GM12873 (cell line): ENCODE results near the gene SH3BP5L.

Experiments used
- CTCF ChIP-seq: IDR thresholded peaks from 2 replicates; pipeline ENCODE4 v1.5.1; 2012; ENCODE audit warnings: low read depth, mild to moderate bottlenecking, moderate library complexity, low read length, control low read depth; ENCODE audit not compliant: insufficient read depth; ENCODE audit errors: missing control alignments

SH3BP5L gene

DNA sequence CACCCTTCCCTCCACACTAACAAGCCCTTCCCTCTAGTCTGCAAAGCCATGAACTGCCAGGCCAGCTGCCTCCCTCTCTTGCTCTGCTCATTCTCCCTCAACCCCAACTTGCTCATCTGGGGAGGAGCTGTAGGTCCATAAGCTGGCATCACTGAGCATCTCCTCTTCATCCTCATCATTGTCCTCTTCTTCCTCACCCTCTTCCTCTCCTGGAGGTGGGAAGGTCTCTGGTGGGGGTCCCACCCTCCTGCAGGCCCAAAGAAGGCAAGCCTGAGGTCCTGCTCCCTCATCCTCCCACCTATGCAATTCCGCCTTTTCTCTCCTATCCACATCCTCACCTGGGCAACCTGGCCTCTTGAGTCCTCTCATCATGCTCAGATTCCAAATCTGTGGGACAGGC lies 30.5 kb upstream of the SH3BP5L start:
- TF ChIP-seq CTCF = no peak

DNA sequence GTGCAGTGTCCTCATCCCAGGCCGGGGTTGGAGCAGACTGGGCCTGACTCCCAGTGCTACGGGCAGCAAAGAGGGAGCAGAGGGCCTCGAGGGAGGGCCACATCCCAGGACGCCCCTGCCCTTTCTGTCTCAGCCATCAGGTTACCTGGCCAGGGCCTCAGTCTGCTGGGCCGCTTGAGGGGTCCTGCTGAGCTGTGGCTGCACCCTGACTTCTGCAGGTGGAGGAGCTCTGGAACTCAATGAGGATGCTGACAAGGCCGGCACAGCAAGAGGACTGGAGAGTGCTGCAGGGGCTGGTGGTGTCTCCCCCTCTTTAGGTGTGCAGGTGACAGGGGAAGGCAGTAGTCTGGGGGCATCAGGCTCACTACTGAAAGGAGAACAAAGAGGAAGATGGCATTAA lies 29.9 kb upstream of the SH3BP5L start:
- no peak for TF ChIP-seq CTCF

DNA sequence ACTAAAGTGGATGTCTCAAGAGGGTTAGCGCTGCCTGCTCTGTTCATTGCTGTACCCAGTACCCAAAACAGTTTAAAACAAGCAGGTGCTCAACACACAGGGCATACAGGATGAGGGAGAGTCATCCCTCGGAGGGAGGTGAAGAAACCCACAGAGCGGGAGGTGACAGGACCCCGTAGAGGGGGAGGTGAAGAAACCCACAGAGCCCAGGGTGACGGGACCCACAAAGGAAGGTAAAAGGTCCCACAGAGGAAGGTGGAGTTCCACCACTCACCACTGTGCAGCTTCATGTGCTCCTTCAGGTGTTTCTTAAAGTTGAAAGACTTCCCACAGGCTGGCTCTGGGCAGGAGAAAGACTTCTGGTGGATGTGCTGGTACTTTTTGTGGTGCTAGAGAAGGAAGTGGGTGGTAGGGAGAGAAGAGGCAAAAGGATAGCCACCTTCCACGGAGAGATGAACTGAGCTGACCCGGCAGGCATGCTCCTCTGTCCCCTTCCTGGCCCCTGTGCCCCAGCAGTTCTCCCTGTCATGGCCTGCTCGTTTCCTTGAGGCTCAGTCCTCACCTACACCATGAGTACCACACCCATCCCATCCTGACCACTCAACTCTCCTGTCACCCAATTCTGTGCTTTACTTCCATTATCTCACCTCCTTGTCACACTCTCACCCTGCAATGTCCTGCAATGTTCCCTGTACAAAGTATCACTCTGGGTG lies 28.1 kb upstream of the SH3BP5L start:
- TF ChIP-seq CTCF = peak; percentile 16

DNA sequence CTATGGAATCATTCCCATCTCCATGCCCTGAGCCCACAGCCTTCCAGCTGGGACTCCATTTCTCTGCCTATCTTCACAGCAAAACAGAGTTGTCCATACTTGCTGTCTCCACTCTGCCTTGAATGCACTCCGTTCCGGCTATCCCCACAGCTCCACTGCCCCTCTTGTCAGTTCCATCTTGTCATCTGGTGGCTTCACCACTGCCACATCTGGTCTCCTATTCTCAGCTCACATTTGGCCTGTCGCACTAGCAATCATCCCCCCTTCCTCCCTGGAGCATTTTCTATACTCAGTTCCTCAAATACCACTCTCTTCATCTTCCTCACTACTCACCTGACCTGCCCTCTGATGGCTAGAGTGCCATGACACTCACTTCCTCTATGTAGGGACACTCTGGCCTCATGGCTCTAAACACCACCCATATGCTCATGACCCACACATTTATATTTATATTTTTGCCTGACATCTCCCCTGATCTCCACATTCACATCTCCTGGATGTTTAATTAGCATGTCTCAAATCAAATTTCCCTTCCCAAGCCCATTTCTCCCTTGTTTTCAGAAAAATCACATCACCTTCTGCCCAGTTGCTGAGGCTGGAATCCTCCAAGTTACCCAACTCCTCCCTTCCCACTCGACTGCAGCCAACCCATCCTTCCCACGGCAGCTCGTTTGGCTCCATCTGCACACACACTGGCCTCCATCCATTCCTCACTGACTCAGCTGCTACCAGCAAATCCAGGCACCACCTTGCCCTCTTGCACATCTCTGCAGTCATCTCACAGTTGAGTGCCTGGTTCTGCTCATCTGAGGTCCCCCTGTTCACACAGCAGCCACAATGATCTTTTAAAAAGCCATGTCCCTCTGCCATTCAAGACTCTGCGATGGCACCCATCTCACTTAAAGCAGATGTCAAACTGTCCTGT lies 27.0 kb upstream of the SH3BP5L start:
- no peak for TF ChIP-seq CTCF

- TF ChIP-seq CTCF = no peak
Observed at GRCh38 chr1:248851390-248851789, 25.7 kb upstream of the SH3BP5L start.

- TF ChIP-seq CTCF = no peak
Observed at GRCh38 chr1:248850536-248851251, 25.0 kb upstream of the SH3BP5L start.

DNA sequence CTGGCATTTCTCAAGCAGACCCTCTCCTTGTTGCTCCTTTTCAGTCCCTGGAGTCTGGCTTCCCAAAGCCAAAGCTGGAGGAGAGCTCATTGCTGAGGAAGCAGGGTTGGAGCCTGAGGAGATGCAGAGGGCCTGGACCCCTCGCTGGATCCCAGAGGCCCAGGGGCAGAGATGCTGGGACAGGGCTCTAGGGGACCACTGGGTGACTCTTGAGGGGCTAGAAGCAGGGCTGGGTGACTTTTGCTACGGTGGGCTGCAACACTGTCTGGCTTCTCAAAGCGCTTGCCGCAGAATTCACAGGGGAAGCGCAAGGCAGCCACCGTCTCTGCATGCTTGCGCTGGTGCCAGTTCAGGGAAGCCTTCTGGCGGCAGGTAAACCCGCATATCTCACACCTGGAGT lies 24.4 kb upstream of the SH3BP5L start:
- no peak for TF ChIP-seq CTCF
